Stimulated activated CD4-positive, alpha-beta T cell treated with anti-CD3 and anti-CD28 coated beads, Interleukin-15, amount 100 ng/mL, for 1 hour (primary cell): ENCODE data around the gene OPRD1.
A peak's percentile ranks its signal among the peaks of the same experiment; 100 is the strongest.
"Not testable (repeated sequence)": the region's sequence is repeated elsewhere in the genome, so short reads cannot be mapped to it uniquely, and the experiment has no call there.

Experiments used
- DNase-seq, 2 donors: peaks; one replicate each; pipeline ENCODE4 v3.0.0-alpha.2; 2020; ENCODE audit warnings: low read depth in 1 of 2, low spot score in 1 of 2

Gene OPRD1

DNA sequence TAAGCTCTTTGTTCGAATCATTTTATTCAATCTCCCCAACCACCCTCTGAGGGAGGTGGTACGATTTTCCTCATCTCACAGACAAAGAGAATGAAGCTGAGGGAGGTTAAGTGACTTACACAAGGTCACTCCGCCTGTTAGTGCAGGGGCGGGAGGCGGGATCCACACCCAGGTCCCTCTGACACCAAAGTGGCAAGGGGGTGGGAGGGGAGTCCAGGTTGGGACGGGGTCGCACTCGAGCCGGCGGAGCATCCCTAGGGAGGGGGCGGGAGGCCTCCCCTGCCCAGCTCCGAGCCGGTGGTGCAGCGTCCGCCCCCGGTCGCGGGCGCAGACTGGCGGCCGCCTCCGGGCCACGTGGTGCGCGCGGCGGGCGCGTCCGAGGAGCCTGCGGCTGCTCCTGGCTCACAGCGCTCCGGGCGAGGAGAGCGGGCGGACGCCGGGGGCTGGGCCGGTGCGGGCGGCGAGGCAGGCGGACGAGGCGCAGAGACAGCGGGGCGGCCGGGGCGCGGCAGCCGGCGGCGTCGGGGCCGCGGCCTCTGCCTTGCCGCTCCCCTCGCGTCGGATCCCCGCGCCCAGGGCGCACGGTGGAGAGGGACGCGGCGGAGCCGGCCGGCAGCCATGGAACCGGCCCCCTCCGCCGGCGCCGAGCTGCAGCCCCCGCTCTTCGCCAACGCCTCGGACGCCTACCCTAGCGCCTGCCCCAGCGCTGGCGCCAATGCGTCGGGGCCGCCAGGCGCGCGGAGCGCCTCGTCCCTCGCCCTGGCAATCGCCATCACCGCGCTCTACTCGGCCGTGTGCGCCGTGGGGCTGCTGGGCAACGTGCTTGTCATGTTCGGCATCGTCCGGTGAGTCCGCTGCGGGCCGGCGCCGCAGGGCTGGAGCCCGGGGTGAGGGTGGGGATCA lies at the start of gene OPRD1:
OPRD1 (plus strand) TSS at position 405 of the 903 bp plus-strand sequence; CDS start at position 619, 214 bp downstream.
- DNase-seq = no peak

DNA sequence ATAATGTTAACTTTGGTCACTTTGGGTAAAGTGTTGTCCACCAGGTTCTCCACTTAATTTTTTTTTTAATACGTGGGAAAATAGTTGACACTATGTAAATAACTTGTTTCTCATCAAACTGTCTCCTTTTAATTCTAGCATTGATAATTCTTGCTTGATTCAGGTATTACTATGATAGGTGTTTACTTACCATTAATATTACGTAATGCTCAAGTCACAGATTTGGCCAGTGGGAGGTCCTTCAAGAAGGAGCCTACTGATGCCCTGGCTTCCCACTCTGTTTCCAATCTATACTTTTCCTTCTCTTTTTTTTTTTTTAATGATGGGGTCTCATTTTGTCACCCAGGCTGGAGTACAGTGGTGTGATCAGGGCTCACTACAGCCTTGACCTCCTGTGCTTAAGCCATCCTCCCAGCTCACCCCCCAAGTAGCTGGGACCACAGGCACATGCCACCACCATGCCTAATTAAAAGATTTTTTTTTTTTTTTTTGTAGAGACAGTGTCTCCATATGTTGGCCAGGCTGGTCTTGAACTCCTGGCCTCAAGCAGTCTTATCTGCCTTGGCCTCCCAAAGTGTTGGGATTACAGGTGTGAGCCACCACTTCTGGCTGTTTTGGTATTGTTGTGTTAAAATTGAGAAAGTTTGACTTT lies 45.3 kb upstream of the OPRD1 start:
- DNase-seq = no peak

DNA sequence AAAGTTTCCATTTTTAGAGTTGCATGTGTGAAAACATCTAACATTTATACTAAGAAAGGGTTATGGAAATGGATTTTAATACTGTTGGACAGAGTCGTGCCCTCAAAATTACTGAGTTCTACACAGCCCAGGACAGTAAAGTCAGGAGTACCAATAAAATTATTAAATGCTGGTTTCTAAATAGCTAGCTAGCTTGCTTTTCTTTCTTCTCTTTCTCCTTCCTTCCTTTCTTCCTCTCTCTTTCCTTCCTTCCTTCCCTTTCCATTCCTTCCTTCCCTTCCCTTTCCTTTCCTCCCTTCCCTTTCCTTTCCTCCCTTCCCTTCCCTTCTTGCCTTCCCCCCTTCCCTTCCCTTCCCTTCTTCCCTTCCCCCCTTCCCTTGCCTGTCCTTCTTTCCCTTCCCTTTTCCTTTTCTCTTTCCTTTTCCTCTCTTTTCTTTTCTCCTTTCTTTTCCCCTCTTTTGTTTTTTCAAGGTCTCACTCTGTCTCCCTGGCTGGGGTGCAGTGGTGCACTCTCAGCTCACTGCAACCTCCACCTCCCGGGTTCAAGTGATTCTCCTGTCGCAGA lies 41.3 kb upstream of the OPRD1 start:
- no peak for DNase-seq

DNA sequence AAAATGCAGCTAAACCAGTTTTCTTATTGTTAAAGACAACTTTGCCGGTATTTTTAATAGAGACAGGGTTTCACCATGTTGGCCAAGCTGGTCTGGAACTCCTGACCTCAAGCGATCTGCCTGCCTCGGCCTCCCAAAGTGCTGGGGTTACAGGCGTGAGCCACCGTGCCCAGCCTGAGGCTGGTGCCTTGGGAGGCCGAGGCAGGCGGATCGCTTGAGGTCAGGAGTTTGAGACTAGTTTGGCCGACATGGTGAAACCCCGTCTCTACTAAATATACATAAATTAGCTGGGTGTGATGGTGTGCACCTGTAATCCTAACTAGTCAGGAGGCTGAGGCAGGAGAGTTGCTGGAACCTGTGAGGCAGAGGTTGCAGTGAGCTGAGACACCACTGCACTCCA lies 40.0 kb upstream of the OPRD1 start:
- DNase-seq = not testable (repeated sequence)

DNA sequence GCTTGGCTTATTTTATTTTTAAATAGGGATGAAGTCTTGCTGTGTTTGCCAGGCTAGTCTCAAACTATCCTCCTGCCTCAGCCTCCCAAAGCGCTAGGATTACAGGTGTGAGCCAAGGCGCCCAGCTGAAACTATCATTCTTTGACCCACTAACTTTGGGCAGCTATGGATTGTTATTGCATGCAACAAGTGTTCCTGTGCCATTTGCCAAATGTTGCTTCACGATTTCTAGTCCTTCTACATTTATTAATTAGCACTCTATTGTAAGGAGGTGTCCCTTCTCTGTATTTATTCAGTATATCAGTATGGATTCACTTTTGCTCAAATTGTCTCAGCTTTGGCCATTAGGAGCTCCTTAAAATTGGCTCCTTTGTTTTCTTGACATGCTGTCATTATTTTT lies 38.9 kb upstream of the OPRD1 start:
- DNase-seq = no peak

DNA sequence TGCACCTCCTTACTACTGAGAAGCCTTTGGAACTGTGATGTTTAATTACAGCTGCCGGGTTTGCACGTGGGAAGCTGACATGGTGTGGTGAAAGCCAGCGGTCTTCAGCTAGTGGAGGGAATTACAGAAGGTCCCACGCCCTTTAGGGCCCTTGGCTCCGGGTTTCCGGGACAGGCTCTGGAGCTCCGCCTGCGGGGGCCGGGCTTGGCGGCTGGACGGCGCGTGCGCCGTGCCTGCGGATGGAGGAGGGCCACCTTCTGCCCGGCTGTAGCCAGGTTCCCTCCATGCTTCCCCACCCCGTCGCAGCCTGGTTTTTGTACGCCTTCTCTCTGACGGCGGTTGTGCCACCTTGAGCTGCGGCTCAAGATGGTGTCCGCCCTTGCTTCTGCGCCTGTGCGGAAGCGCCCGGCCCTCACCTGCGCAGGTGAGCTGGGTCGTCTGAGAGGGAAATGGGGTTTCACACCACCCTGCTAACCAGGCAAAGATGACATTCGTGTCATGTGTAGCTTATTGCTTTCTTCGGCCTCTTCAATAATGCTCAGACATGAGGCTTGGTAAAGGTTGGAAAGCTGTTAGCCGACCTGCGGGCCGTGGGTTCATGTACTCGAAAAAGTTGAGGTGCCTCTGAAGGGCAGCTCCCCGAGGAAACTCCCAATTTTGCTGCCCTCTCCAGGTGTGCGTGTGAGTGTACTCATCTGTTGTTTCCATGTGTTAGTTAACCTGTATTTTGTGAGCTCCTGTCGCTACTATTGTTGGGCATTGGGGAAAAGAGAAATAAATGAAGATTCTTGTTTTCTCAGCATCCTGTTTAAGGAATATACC lies 36.6 kb upstream of the OPRD1 start:
- peak; percentile 27 to 40 for DNase-seq

DNA sequence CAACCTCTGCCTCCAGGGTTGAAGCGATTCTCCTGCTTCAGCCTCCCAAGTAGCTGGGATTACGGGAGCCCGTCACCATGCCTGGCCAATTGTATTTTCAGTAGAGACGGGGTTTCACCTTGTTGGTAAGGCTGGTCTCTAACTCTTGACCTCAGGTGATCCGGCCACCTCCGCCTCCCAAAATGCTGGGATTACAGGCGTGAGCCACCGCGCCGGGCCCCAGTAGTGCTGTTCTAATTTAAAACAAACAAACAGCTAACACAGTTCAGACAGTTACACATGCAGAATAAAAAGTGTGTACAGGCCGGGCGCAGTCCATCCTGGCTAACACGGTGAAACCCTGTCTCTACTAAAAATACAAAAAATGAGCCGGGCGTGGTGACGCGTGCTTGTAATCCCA lies 35.6 kb upstream of the OPRD1 start:
- DNase-seq = no peak

DNA sequence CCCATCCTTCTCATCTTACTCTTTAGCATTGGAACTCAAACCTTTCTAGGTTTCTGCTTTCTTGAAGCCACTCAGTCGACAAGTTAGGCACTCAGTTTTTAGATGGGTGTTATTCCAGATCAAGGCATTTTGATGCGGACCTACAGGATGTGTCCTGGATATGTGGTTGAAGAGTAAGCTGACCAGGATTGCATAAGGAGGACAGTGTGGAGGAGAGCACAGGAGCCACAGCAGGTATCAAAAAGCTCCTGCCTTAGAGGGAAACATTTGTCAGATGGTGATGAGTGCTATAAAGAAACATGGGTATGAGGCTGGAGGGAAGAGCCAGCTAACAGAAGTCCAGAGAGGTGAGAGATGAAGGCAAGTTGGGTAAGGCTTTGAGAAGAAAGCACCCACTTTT lies 33.9 kb upstream of the OPRD1 start:
- no peak for DNase-seq

DNA sequence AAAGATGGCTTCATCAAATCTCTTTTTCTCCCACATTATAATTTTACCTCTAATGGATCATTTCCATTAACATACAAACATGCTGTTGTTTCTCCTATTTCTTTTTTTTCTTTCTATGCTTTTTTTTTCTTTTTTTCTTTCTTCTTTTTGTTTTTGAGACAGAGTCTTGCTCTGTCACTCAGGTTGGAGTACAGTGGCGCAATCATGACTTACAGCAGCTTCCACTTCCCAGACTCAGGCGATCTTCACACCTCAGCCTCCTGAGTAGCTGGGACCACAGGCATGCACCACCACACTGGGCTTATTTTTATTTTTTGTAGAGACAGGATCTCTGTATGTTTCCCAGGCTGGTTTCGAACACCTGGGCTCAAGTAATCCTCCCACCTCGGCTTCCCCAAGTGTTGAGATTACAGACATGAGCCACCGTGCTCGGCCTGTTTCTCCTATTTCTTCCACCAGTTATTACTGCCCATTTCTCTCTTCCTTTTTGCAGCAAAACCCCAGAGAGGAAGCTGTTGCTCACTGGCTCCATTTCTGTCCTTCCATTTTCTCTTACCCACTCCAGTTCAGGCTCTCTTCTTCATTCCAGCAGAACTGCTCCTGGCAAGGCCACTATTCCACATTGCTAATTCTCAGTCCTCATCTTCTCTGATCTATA lies 32.1 kb upstream of the OPRD1 start:
- no peak for DNase-seq

DNA sequence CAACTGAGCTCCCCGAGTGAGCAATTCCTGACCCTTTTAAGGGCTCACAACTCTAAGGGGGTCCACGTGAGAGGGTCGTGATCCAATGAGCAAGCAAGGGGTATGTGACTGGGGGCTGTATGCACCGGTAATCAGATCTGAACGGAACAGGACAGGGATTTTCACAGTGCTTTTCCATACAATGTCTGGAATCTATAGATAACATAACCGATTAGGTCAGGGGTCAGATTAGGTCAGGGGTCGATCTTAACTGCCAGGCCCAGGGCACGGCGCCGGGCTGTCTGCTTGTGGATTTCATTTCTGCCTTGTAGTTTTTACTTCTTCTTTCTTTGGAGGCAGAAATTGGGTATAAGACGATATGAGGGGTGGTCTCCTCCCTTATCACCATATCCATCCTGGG lies 30.7 kb upstream of the OPRD1 start:
- DNase-seq = no peak

DNA sequence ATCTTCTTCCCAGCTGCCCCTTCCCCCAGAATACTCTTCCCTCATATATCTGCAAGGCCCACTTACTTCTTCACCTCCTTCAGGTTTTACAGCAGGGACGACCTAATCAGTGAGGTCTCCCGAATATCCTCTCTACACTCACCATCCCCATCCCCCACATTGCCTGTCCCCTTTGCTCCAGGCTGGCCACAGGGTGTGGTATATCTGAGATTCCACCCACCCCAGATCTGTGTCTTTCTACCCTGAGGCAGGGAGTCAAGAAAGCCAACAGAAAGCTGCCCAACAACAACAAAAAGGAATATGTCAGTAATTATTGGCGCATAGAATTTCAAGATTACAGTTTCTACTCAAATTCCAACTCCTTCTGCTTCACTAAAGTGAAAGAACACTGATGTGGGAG lies 30.0 kb upstream of the OPRD1 start:
- no peak for DNase-seq

DNA sequence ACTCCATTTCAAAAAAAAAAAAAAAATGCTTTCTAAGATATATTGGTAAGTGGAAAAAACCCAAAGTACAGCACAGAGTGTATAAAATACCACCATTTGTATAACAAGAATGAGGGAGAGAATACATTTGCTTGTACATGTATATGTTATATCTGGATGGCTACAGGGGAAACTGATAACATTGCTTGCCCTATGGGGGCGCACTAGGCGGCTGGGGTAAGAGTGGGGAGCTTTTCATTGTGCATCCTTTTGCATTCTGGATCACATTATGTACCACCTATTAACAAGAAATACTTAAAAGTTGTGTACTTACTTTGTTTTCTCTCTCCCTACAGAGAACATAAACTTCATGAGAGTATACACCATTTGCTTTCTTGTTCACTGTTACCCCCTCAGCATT lies 28.6 kb upstream of the OPRD1 start:
- no peak for DNase-seq

DNA sequence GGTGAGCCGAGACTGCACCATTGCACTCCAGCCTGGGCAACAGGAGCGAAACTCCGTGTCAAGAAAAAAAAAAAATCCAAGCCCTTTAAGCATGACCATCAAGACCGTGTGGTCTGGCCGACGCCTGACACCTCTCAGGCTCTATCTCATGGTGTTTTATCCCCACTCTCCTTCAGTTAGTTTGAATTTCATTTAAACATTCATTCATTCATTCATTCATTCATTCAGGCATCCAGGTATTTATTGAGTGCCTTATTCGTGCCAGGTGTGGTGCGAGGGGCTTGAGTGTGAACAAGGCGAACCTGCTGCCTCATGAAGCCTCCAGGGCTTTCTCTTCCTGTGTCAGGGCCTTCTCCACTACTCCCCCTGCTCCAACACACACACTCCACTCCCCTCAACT lies 22.6 kb upstream of the OPRD1 start:
- no peak for DNase-seq

DNA sequence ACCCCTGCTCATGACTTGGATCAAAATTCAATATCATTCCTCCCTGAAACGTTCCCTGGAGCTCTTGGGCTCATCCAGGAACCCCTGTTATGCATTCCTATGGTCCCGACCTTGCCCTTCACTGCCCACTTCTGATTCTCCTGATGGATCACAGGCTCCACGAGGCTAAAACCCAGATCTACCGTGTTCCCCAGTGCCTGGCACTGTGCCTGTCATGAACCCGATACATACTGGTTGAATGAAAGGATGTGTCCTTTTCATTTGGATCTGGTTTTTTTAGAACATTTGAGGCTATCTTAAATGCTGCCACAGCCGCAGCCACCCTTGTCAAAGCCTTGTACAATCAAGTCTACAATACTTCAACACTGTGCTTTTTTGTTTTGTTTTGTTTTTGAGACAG lies 22.2 kb upstream of the OPRD1 start:
- DNase-seq = no peak

DNA sequence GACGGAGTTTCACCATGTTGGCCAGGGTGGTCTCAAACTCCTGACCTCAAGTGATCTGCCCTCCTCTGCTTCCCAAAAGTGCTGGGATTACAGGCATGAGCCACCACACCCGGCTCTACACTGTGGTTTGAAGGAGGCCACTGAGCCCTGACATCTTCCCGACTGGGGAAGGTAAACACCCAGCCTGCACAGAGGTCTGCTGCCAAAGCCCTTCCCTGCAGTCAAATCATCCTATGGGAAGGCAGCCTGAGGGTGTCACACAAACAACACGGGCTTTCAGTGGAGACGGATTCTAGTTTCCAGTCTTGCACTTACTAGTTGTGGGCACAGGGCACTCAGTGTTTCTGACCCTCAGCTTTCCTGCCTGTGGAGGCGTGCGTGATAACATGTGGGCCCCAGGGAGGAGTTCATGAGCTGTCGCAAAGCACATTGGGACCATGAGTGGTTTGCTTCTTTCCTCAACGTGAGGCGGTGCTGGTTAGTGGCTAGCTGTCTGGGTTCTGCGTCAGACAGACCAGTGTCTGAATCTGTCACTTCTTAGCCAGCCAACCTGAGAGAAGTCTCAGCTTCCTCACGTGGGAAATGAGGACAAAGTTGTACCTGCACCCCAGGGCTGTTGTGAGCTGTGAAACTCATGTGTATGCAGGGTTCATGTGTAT lies 21.5 kb upstream of the OPRD1 start:
- no peak for DNase-seq

DNA sequence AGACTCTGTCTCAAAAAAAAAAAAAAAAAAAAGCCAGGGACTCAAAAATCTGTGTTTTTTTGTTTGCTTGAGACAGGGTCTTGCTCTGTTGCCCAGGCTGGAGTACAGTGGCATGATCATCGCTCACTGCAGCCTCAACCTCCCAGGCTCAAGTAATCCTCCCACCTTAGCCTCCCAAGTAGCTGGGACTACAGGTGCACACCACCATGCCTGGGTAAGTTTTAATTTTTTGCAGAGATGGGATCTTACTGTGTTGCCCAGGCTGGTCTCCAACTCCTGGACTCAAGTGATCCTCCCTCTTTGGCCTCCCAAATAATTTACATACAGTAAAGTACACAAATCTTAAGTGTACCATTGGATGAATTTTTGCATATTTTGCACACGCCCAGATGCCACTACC lies 20.0 kb upstream of the OPRD1 start:
- DNase-seq = not testable (repeated sequence)

DNA sequence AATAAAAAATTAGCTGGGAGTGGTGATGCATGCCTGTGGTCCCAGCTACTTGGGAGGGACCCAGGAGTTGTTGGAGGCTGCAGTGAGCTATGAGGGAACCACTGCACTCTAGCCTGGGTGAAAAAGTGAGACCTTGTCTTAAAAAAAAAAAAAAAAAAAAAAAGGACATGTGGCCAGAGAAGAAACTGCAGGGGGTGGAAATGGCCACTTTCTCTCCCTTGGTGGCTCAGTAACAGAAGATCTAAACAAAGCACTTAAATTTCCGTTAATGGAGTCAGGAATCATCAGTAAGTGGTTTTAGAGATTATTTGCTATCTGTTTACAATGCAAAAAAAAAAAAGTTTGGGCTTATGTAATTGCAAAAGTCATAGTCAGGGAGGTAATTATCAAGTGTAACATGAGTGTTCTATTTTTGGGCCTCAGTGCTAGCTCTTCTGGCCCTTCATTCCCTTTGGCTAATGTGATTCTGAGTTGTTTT lies 19.3 kb upstream of the OPRD1 start:
- DNase-seq = no peak

DNA sequence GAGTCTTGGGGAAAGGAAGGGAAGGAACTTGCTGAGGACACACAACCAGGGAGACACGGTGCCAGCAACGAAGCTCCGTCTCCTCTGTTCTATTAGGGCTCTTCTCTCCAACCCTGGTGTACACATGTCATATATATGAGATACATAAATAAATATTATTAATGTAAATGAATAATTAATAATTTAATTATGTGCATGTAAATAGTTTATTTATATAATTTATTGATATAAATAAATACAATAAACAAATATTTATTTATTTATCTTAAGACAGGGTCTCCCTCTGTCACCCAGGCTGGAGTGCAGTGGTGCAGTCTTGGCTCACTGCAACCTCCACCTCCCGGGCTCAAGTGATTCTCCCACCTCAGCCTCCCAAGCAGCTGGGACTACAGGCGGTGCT lies 17.4 kb upstream of the OPRD1 start:
- DNase-seq = not testable (repeated sequence)

DNA sequence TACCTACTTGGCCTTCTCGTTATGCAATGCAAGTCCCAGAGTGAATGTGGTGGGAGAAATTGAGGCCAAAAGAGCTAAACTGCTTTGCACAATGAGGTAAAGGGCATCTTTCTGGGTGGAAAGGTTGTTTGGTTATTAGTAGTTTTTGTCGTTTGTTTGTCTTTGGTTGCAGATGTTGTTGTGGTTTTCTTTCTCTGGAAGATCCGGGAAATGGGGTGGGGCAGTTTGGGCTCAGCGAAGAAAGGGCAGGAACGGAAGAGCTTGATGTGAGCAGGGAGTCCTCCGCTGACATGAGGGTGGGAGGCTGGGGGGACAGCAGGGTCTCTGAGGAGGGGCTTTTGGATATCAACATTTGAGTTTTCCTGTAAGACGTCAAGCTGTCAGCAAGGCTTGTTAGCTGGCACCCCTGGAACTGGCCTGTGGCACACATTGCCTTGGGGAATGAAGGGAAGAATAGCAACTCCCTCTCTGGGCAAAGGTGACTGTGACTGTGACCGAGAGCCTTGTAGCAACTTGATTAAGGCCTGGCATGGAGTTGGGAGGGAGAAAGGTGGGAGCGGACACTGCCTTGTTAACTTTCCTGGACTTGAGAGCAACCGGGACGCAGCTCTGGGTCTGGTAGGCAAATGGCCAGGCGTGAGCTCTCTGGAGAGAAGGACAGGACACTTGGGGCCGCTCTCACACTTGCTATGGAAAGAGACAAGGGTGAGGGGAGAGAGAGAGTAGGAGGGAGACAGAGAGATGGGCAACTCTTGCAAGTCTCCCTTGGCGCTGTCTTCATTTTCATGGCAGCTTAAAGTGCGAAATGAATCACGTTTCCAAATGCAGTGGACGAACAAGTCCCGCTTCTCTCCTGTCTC lies 15.4 kb upstream of the OPRD1 start:
- no peak for DNase-seq
